GM21515 (cell line): ENCODE measurements around the gene BICDL1.

ENCODE experiments used
- ATAC-seq: cut with Tn5 transposase; IDR thresholded peaks from one replicate; pipeline ENCODE4 v1.9.1; 2021; ENCODE audit not compliant: unreplicated experiment

Gene BICDL1

DNA sequence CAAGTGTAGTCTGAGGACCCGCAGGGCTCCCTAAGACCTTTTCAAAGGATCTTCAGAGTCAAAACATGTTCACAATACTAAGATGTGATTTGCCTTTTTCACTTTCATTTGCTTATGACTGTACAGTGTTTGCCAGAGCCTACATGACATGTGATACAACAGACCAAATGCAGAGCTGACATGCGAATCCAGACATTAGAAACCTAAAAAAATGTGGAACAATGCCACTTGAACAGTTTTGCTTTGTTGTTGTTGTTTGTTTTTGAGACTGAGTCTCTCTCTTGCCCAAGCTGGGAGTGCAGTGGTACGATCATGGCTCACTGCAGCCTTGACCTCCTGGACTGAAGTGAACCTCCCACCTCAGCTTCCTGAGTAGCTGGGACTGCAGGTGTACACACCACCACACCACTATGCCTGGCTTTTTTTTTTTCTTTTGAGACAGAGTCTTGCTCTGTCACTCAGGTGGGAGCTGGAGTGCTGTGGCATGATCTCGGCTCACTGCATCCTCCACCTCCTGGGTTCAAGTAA lies 132.8 kb downstream of the BICDL1 start:
- peak; percentile 36 for ATAC-seq

DNA sequence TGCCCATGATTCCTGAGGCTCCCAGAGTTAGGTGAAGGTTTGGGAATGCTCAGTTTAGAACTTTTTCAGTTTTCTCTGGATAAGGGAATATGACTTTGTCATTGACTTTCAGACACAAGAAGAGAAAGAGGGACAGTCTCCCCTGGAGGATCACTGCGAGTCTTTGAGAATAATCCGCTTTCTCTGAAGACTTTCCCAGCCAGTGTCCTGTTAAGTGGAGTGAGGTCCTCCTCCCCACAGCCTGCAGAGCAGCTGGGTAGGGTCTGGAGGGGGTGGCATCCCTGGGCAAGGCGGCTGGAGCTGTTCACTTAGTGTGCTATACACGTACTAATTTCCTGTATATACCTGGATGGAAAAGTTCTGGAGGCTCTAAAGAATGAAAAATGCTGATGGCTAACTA lies 136.0 kb downstream of the BICDL1 start:
- ATAC-seq = no peak

DNA sequence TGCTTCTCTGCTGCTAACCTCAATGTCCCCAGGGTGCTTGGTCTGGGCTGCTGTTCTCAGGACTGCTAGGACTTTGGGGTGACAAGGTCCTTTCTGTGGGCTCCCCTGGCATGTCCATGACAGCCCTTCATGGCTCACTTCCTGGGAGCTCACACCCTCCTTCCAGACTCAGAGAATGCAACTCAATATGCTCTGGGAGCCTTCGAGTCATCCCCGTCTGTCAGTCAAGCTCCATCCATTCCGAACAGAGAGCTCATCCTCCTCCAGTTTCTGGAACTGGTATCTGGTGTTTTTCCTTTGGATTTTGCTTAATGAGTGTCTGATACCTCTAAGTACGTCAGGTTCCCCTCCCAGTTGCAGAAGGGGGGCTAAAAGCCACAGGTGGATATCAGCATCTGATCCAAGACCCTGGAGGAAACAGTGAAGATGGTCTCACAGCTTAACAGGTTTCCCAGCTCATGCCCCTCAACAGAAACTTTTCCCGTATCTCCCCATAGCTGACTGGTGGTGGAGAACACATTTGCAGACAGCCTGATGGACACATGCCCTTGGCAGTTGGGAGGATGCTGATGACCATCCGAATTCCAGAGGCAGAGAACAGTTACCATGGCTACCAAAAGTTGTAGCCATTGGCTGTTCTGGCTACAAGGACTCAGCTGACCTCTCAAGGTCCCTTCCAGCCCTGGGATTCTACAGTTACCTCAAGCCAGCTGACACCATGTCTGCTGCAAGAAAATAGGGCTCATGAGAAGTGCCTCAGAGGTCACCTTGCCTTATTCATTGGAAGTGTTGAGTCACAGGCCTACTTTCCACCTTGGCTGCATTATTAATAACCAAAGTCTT lies 137.0 kb downstream of the BICDL1 start:
- no peak for ATAC-seq

DNA sequence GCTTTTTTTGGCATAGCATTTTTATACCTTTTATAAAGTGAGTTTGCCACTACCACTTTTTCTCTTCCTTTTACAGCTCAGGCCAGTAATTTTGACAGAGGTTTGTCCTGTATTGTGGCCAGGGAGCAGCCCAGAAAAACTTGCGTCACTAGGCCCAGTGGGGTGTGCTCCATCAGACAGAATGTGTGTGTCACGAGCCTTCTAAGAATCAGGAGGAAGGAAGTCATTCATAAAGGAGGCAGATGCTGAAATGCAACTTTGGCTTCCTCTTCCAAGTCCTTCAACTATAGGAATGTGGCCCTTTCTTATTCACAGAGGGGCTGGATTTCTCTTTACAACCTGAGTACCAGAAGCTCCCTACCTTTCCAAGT lies 137.6 kb downstream of the BICDL1 start:
- ATAC-seq = no peak

DNA sequence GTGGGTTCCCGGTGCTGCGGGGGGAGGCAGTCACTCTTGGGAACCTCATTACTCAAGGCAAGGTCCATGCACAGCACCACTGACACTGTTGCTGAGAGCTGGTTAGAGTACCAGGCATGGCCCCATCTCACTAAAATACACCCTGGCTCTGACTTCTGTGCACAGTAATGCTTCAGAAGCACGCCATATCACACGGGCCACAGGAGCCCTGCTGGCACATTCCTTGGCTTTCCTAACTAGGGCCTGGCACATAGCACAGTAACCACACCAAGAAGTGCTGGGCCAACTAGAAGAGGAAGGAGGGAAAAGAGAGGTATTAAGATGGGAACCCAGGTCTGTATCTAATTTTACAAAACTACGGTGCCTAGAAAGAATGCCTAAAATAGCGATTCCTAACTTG lies 141.0 kb downstream of the BICDL1 start:
- ATAC-seq = no peak

DNA sequence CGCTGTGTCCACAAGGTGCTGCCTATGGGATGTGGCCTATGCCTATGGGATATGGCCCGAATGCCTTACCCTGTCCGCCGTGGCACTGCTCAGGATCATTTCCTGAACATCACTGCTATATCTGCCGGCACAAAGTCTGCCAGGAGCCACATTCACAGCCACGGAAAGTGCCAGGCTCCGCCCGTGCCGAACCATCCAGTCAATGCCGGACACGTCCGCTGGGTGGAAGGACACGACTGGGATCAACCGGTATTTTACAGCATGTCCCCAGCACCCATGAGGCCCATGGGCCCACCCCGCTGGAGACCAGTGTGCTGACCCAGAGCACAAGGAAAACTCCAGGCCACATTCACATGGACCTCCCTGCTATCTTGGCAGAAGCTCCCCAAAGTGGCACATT lies 142.1 kb downstream of the BICDL1 start:
- ATAC-seq = no peak

DNA sequence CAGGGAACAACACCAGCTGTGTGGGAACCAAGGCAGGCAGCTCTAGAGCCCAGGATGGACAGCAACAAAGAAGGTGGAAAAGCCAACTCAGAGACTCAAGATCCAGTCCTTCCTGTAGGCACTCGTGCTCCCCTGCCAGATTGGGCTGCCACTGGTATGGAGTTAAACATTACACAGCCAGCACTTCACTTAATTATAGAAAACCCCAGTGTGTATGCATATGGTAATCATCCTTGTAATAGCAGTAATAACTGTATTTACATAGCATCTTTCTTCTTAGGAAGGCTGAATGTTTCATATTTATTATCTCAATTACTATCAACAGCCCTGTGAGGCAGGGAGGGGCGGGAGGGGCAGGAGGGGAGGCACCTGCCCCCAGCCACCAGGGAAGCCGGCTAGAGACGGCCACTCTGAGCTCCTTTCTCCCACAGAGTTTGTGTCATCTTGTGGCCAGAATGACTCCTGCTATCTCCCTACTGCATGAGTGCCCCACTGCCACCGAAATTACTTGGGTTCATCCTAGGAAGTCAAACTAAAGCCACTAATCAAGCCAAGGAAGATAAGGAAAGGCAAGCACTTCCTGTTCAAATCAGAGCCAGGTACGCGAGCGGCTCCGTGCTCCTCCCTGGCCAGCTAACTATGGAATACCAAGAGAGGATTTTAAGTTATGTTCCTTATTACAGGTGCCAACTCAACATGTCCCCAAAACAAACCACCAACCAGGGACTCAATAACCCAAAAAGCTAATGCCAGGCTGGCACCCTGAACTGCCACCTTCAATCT lies 143.2 kb downstream of the BICDL1 start:
- ATAC-seq = no peak

DNA sequence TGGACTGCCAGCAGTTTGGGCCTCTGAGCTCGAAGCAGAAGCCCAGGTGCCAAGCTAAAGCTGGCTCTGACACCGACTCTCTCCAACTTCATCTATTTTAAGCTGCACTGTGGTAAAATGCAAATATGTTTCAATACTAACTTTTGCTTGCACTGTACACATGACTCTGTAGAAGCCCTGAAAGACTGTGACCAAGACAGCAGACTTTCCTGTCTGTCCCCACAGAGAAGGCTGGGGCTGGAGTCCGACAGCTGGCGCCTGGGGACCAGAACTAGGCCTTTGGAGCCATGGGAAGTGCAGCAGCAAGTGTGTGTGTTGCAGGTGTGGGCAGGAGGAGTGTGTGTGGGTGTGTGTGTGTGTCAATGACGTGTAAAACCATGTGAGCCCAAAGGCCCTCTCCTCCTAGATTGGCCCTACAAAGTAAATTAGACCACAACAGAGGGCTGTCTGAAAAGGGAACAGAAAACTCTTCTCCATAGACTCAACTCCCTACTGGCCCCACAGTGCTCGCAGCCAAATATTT lies 143.9 kb downstream of the BICDL1 start:
- peak; percentile 89 for ATAC-seq

DNA sequence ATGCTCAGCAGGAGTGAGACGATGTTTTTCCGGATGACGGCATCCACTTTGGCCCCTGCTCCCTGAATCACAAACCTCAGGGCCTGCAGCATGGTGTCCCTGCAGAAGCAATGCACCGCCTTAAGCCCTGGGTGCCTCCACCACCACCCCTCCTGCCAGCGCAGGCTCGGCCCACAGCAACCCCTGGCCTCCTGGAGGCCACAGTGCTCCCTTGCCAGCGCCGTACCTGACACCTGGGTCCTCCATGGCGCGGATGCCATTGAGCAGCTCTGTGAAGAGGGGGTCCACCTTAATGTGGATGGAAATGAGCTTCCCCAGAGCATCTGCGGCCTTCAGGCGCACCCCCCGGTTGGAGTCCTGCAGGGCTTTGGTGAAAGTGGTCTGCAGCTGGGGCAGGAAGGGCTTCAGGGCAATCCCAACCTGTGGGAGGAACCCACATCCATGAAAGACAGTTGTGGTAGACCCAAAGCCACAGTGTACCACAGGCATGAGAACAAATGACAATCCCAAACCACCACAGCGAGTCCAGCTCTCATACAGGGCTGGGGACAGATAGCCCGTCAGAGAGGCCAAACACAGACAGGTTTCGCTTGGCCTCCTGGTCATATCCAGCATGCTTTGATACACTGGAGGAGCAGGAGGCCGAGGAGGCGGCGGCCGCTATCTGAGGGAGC lies 145.4 kb downstream of the BICDL1 start:
- no peak for ATAC-seq

DNA sequence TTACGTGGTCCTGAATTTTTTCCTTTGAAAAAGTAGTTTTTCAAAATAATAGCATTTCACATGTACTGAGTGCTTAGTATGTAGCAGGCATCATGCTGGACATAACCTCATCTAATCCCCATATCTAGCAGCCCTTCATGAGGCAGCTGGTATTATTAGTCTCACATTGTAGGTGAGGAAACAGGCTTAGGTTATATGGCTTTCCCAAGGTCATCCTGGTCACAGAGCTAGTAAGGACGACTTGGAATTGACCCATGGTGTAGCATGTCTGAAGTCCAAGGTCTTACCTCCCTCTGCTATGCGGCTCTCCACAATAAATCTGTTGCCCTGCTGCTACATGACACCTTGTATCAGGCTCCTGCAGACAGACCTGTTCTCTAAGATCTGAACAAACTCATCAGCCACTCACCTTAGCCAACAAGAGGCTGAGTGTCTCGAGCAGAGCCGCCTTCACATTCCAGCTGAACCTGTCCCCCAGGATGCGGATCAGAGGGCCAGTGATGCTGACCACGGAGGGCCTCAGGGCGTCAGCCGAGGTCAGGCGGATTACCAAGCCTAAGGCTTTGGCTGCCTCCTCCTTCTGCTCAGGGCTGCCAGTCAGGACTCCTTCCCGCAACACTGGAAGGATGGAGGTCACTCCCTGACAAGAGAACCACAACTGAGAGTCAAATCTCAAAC lies 147.2 kb downstream of the BICDL1 start:
- ATAC-seq = no peak

DNA sequence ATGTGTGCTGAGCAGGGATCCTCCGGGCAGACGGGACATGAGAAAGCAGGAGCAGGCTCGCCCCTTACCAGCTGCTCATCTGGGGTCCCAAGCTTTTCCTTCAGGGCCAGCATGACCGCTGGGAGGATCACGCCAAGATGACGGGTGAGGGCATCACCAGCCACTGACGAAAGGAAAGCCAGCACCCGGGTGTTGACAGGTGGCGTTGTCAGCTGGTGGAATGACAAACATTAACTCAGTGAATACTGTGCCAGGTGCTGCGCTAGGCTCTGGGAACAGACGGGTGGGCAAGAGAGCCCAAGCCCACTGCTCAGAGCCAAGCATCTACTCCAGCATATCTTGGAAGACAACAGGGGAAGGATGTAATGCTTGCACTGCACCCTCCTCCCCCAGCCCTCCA lies 148.8 kb downstream of the BICDL1 start:
- ATAC-seq = no peak

DNA sequence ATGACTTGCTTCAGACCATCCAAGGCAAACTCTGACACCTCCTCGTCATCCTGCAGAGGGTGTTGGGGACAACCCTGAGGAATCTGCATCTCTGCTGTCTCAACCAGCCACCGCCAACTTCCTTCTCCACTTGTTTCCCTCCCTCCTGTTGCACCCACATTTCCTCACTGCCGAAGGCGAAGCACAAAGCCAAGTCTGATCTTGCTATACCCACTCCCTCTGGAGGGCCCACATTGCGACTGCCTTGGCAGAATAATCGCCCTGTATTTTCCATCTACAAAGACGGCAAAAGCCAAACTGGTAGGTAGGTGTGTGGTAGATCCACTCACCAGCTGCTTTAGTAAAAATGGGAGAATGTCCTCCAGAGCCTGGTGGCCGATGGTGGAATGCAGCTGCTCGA lies 149.3 kb downstream of the BICDL1 start:
- no peak for ATAC-seq

DNA sequence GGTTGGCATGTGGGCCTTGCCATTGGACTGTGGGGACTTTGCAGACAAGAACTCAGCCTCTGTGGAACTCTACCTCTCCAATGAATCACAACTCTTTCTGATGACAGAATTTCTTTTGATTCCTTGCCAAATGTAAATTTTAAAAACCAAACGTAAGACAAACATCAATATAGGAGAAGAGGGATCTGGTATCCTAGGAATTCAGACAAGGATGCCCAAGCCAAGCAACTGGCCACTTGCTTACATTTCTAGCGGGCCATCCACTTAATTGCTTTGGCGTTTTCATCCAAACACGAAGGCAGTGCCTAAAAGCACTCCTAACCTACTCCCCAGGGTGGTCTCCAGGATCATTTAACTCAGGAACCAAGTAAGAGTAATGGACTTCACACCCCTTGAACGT lies 150.9 kb downstream of the BICDL1 start:
- ATAC-seq = no peak

DNA sequence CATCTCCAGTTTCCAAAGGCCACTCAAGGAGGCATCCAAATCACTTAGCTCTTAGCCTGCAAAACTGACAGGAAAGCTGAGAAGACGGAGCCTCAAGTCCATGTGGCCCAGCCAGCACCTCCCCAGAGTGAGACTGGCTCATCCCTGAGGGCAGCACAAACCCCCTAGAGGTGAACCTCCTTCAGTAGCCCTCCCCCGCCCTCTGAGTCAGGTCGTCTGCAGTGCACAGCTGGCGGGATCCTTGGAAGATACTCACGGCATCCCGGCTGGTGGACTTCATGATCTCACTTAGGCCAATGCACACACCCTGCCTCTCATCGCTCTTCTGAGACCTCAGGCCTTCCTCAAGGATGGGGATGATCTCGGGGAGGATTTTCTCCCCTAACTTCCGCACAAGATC lies 151.6 kb downstream of the BICDL1 start:
- ATAC-seq = no peak

DNA sequence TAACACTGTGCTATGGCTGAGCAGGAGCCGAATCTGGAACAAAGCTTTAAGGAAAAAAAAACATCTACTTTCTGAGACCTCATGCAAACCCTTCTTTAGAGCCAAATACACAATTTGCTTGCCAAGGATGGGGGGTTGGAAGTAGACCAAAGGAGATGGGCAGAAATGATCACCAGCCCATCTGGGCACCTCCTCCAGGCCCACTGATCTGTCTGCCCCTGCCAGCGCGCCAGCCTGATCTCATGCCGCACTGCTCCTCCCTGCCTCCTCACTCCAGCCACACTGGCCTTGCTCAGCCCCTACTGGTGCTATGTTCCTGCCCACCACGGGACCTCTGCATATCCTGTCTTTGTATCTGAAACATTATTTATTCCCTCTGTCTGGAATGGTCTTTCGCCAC lies 152.3 kb downstream of the BICDL1 start:
- no peak for ATAC-seq

DNA sequence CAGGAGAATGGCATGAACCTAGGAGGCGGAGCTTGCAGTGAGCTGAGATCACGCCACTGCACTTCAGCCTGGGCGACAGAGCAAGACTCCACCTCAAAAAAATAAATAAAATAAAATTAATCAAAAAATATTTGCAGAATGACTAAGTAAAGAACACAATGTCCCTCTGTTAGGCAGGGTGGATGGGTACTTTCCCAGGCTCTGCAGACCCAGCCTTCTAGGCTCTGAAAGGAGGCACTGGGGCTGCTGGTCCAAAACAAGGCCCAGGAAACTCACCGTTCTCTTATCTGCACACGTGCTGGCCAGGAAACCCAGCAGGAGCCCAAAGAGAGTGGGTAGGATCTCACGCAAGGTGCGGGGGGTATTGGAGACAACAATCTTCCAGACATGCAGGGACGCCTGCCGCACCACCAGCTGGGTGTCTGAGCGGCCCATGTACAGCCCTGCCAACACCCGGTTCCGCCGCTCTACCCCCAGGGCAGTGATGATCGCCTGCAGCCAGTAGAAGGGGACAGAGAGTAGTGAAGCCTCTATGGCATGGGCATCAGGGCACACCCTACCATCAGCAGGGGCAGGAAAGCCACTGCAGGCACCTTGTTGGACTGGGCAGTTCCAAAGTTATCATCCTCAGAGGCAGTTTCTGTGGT lies 153.3 kb downstream of the BICDL1 start:
- ATAC-seq = no peak
